ENCODE results near the gene AKNA.

DNA sequence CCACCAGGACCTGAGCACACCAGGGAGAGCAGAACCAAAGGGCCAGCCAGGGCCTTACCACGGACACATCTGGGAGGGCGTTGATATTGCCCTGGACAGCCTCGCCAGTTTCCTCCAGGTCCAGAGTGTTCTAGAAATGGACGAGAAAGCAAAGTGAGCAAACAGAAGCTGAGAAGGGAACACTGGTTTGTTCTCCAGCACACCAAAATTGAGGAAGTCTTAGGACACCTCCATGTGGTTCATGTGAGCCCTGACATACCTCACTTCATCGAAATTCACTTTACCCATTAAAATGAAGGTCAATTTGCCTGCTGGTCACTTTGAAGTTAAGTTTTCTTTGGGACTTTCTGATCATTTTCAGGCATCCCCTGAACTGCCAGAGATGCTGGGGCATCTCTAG, 20.1 kb upstream of the AKNA start:
- TF ChIP-seq CTCF (IDR thresholded peaks at IDR 0.05) (no peak), EP300 (IDR thresholded peaks at IDR 0.05) (no peak), POLR2AphosphoS5 (IDR thresholded peaks at IDR 0.05) (no peak), POLR2A (IDR thresholded peaks at IDR 0.05; ENCODE audit: low read depth) (no peak)
